Small intestine (tissue), 7 donors: ENCODE results near the gene LIMS2. TPM values are rescaled to one million over a fixed set of nuclear protein-coding genes. Genes with fewer than 3 reads are reported as not detected.

ENCODE experiments used
- DNase-seq, 2 donors: peaks; one replicate each; pipeline versions ENCODE4 v3.0.0 to v3.0.0-alpha.2; 2013
- FAIRE-seq: peaks from 2 replicates; lab custom pipeline; 2012; peaks lifted over from hg19 to GRCh38; lab: Jason Lieb, UNC
- H3K27ac ChIP-seq, 3 donors: one replicate each; pipeline ENCODE4 v1.5.1; 2013; ENCODE audit warnings: low read length in 2 of 3, mild to moderate bottlenecking in 2 of 3, control low read depth in 1 of 3, inconsistent platforms in 1 of 3, low read depth in 1 of 3, moderate library complexity in 1 of 3
- H3K27me3 ChIP-seq, 3 donors: one replicate each; pipeline ENCODE4 v1.6.1; 2013; ENCODE audit warnings: low read length in 3 of 3, inconsistent platforms in 1 of 3; ENCODE audit not compliant: control insufficient read depth in 3 of 3, insufficient read depth in 3 of 3
- H3K36me3 ChIP-seq, 3 donors: one replicate each; pipeline ENCODE4 v1.6.1; 2013; ENCODE audit warnings: low read length in 3 of 3, inconsistent platforms in 1 of 3, low read depth in 1 of 3, mild to moderate bottlenecking in 1 of 3, moderate library complexity in 1 of 3; ENCODE audit not compliant: control insufficient read depth in 3 of 3, insufficient read depth in 2 of 3
- H3K4me1 ChIP-seq, 3 donors: one replicate each; pipeline ENCODE4 v1.6.1; 2013; ENCODE audit warnings: low read length in 2 of 3, inconsistent platforms in 1 of 3, low read depth in 1 of 3, mild to moderate bottlenecking in 1 of 3, moderate library complexity in 1 of 3; ENCODE audit not compliant: control insufficient read depth in 3 of 3, insufficient read depth in 2 of 3
- H3K4me3 ChIP-seq, 3 donors: one replicate each; pipeline ENCODE4 v1.5.1; 2013; ENCODE audit warnings: low read length in 3 of 3, control low read depth in 1 of 3, inconsistent platforms in 1 of 3, low read depth in 1 of 3, mild to moderate bottlenecking in 1 of 3, moderate library complexity in 1 of 3
- H3K9me3 ChIP-seq, 2 donors: one replicate each; pipeline ENCODE4 v1.6.1; 2013; ENCODE audit warnings: low read depth in 1 of 2, low read length in 1 of 2; ENCODE audit not compliant: control insufficient read depth in 2 of 2, insufficient read depth in 1 of 2
- WGBS, 3 donors: extraction: QIAGEN DNeasy Blood & Tissue Kit; methylation state at CpG; one replicate each; pipeline ENCODE4 v1.1.7; 2013; 5-methylcytosine and 5-hydroxymethylcytosine counted together
- polyA plus RNA-seq, 4 donors: library from polyadenylated mRNA; stranded (reverse) in 3 of 4; unstranded in 1 of 4; fragments of 200-250 nt in 3 of 4; fragments of 120-200 nt in 1 of 4; gene quantifications; one replicate each; pipeline versions ENCODE4 v1.2.1 to v1.2.3, GENCODE V29; 2013
- donor health status: healthy with polysubstance abuse.
- donor health status: control.
- donor health status: control.
- donor health status: Bipolar disorder and iron deficiency.
- donor health status: healthy.

LIMS2 gene
- polyA plus RNA-seq, 4 donors = 2.2 to 39.5 (median 8.6) TPM

- H3K4me1 ChIP-seq = no peaks in the 10 kb centered on the region
- H3K4me3 ChIP-seq = no peak overlapping the region
- no peaks in the 10 kb centered on the region for H3K27me3 ChIP-seq
- DNase-seq (no peak), FAIRE-seq (no peak)
- WGBS, 3 donors = 78 to 95% (median 93%) methylated on average over 3 of the region's 3 CpGs
- H3K36me3 ChIP-seq = peaks cover 0 to 36% (median 7%) of the 10 kb centered on the region in 3 donors
- peaks cover 0 to 9% of the 10 kb centered on the region in 2 donors for H3K9me3 ChIP-seq
- H3K27ac ChIP-seq = no peak overlapping the region
Measured at GRCh38 chr2:127598711-127599110, 76.6 kb downstream of the LIMS2 start.

GRCh38 chr2:127597984-127598380 is 77.3 kb downstream of the LIMS2 start:
- Histone ChIP-seq H3K27ac (no peak overlapping the region), H3K4me3 (no peak overlapping the region), H3K27me3 (no peaks in the 10 kb centered on the region), H3K4me1 (no peaks in the 10 kb centered on the region), H3K9me3 (peaks cover 0 to 8% of the 10 kb centered on the region in 2 donors), H3K36me3 (peaks cover 0 to 44% (median 12%) of the 10 kb centered on the region in 3 donors)
- FAIRE-seq (no peak), DNase-seq (no peak)
- WGBS, 3 donors = 79 to 84% (median 84%) methylated on average over 4 of the region's 4 CpGs

- Histone ChIP-seq H3K27ac (no peak overlapping the region), H3K4me3 (no peak overlapping the region), H3K27me3 (no peaks in the 10 kb centered on the region), H3K4me1 (no peaks in the 10 kb centered on the region), H3K36me3 (peaks cover 0 to 43% (median 17%) of the 10 kb centered on the region in 3 donors), H3K9me3 (peaks cover 0 to 2% of the 10 kb centered on the region in 2 donors)
- DNase-seq = no peak
- 86 to 92% (median 91%) methylated on average over 17 of the region's 17 CpGs for WGBS, 3 donors
- FAIRE-seq = no peak
Measured at GRCh38 chr2:127597046-127597983, 78.0 kb downstream of the LIMS2 start.

- Histone ChIP-seq H3K27ac (no peak overlapping the region), H3K9me3 (no peaks in the 10 kb centered on the region), H3K36me3 (peaks cover 0 to 49% (median 18%) of the 10 kb centered on the region in 3 donors), H3K27me3 (no peaks in the 10 kb centered on the region), H3K4me1 (no peaks in the 10 kb centered on the region), H3K4me3 (no peak overlapping the region)
- DNase-seq (no peak), FAIRE-seq (no peak)
- 94 to 95% (median 94%) methylated on average over 14 of the region's 14 CpGs for WGBS, 3 donors
Measured at GRCh38 chr2:127596311-127597045, 78.9 kb downstream of the LIMS2 start.

GRCh38 chr2:127594116-127594591 is 81.2 kb downstream of the LIMS2 start:
- Histone ChIP-seq H3K9me3 (no peaks in the 10 kb centered on the region), H3K4me3 (no peak overlapping the region), H3K27ac (no peak overlapping the region), H3K27me3 (no peaks in the 10 kb centered on the region), H3K4me1 (no peaks in the 10 kb centered on the region), H3K36me3 (peaks cover 0 to 67% (median 23%) of the 10 kb centered on the region in 3 donors)
- 91 to 95% (median 94%) methylated on average over 10 of the region's 10 CpGs for WGBS, 3 donors
- no peak for FAIRE-seq
- DNase-seq = no peak

- H3K9me3 ChIP-seq = no peaks in the 10 kb centered on the region
- no peak overlapping the region for H3K27ac ChIP-seq
- DNase-seq (no peak), FAIRE-seq (no peak)
- H3K27me3 ChIP-seq = no peaks in the 10 kb centered on the region
- peaks cover 0 to 68% (median 23%) of the 10 kb centered on the region in 3 donors for H3K36me3 ChIP-seq
- 88 to 91% (median 88%) methylated on average over 27 of the region's 27 CpGs for WGBS, 3 donors
- H3K4me3 ChIP-seq = no peak overlapping the region
- H3K4me1 ChIP-seq = no peaks in the 10 kb centered on the region
Measured at GRCh38 chr2:127593228-127594115, 81.9 kb downstream of the LIMS2 start.

- FAIRE-seq (no peak), DNase-seq (no peak)
- peaks cover 0 to 72% (median 26%) of the 10 kb centered on the region in 3 donors for H3K36me3 ChIP-seq
Measured at GRCh38 chr2:127592761-127593227, 82.5 kb downstream of the LIMS2 start.

More at GRCh38 chr2:127592761-127593227, 82.5 kb downstream of the LIMS2 start:
- WGBS, 3 donors = 93 to 96% (median 94%) methylated on average over 34 to 37 of the region's 37 CpGs
- Histone ChIP-seq H3K9me3 (no peaks in the 10 kb centered on the region), H3K4me1 (no peaks in the 10 kb centered on the region), H3K27ac (no peak overlapping the region), H3K27me3 (no peaks in the 10 kb centered on the region), H3K4me3 (no peak overlapping the region)
